Renal pelvis (tissue), 4 donors: ENCODE data around the gene ATAT1. TPM values are rescaled to one million over a fixed set of nuclear protein-coding genes. Genes with fewer than 3 reads are reported as not detected.
"Not testable (repeated sequence)": the region's sequence is repeated elsewhere in the genome, so short reads cannot be mapped to it uniquely, and the experiment has no call there.

Experiments used
- DNase-seq: peaks from one replicate; pipeline ENCODE4 v3.0.0-alpha.2; 2013
- polyA plus RNA-seq, 3 donors: library from polyadenylated mRNA; unstranded; fragments of 120-200 nt; gene quantifications; one replicate each; pipeline ENCODE4 v1.2.1, GENCODE V29; 2013; ENCODE audit not compliant: insufficient read length in 3 of 3

The ATAT1 gene
- polyA plus RNA-seq, 3 donors = 38.7 to 60.2 (median 59.4) TPM

DNA sequence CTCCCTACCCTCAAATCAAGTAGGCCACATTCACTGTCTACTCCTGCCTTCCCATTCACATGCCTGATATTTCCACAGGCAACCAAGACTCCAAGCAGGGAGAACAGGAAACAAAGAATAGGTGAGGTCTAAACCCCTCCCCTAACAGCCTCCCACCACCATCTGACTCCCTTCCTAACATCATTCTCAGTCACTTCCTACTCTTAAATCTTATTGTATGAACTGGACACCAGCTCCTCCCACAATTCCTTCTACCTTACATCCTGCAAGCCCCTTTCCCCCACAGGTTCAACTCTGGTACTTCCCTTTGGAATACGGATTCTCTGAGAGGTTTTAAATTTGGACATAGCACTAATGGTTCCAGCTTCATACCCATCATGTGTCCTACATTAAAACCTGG lies 19.3 kb downstream of the ATAT1 start:
- DNase-seq = no peak

DNA sequence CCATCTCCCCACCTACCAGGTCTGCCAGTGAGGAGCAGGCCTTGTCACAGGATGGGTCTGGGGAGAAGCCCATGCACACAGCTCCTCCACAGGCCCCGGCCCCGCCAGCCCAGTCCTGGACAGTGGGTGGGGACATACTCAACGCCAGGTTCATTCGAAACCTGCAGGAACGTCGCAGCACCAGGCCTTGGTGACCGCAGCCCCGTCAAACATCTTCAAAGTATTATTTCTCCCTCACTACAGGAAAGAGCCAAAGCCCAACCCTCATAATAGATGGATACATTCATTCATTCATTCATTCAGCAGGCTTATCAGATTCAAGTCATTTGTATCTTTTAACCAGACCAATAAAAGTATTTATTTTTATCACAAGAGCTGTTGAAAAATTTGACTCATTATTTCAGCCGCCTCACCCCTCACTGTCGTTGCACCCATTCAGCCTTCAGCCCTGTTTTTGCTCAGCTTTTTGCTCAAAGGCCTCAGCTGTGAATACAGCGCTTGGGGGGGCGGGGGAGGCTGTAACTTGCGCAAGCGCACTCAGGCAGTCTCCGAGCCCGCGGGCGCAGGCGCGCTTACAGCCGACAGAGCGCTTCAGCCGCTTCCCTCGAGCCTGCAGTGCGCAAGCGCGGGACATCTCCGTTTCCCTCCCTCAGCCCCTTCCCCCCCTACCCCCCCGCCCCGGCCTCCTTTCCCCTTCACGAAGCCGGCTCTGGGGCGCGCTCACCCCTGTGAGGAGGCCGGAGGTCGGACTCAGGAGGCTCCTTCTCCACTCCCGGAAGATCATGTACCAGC lies 20.0 kb downstream of the ATAT1 start, which contains the start of gene C6orf136:
Gene C6orf136, plus strand, starts transcription at position 684 of the 792 bp plus-strand sequence. Its CDS starts 99 bp downstream, at position 783.
- peak; percentile 89 for DNase-seq

DNA sequence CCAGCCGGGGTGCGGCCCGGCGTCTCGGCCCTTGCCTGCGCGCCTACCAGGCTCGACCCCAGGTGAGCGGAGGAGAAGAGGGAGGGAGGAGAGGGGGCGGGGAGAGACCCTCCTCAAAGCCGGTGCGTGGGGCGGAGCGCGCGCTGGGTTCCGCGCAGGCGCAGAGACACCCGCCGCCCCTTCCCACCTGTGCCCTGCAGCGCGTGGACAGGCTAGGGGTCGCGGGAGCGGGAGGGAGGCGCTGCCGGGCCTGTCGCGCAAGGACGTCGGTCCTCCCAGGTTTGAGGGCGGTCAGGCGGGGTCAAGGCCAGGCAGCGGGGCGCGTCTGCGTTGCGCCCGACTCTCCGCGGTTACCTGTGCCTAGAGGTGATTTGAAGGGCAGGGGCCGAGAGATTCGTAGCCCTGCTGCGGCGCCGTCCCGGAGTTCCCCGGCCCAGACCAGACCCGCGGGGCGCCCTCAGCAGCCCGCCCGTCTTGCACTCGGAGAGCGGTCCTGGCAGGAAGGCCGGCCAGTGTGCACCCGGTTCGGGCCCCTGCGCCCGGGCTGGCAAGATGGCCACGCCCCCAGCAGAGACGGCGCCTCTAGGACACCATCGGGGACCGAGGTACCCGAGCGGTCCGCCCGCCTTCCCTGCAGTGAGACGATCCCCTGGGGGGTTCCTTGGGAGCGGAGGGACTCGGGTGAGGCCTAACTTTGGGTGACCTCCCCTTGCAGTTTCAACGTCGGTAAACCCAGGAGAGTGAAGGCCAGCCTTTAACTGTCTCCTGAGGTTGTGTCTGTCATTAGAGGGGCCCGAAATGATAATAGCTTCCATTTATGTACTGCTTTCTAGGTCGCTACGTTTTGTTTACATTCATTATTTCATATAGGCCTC lies 20.8 kb downstream of the ATAT1 start:
- peak; percentile 61 for DNase-seq

DNA sequence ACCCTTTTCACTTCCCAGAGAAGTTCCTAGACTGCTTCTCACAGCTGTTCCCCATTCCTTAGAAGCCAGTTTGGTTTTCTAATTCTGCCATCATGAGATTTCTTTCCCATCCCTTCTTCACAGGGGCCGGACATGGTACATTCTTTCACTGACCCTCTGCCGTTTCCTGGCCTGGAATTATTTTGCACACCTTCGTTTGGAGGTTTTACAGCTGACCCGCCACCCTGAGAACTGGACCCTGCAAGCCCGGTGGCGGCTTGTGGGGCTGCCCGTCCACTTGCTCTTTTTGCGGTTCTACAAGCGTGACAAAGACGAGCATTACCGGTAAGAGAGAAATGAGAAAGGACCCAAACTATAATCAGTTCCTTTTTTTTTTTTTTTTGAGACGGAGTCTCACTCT lies 24.5 kb downstream of the ATAT1 start:
- DNase-seq = no peak

DNA sequence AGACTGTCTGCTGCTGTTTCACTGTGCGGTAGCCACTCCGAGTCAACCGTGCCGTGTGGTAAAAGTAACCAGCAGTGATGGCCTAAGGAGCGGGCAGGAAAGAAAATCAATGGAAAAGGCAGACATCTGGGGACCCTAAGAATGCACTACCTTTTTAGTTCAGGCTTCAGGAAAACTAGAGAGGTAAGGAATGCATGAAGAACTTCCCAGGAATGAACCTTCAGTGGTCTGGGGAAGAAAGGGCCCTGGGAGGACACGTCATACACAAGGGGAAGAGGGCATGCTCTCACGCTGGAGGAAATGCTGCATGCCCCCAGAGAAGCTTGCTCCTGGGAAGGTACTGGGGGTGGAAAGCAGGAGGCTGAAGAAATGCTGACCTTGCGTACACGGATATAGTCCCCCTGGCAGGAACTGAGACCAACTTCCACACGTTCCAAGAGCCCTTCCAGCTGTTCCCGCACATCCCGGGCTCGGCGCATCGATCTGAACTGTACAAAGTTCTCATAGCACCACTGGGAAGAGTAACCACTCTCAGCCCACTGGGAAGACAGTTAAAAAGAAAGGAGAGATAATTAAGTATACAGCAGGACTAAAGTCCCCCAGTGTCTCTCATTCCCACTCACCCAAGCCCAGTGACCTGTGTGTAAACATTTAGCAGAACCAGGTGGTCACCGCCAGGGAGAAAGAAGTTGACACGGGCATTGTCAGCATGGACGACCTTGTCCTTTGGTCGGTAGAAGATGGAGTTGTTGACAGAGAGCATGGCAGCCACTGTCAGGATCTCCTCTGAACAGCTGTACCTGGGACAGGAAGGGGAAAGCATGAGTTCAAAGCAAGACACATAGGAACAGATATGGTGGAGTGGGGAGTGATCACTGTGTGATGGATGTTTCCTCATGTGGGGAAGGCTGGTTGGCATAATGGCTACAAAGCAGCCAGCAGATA lies 28.4 kb downstream of the ATAT1 start:
- no peak for DNase-seq

DNA sequence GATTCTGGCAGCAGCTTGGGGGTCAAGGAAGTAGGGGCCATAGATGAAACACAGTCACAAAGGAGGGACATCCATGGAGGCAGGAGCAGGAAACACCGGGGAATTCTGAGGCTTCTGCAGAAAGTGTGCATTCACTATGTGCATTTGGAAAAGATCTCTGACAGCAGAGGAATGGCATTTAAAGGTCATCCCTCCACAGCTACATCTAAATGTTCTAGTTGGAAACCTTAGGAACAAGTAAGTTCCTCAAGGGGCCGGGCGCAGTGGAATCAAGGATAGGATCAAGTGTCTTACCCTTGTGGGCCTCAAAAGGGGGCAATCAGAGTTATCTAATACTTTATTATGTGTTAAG lies 29.0 kb downstream of the ATAT1 start:
- DNase-seq = no peak

DNA sequence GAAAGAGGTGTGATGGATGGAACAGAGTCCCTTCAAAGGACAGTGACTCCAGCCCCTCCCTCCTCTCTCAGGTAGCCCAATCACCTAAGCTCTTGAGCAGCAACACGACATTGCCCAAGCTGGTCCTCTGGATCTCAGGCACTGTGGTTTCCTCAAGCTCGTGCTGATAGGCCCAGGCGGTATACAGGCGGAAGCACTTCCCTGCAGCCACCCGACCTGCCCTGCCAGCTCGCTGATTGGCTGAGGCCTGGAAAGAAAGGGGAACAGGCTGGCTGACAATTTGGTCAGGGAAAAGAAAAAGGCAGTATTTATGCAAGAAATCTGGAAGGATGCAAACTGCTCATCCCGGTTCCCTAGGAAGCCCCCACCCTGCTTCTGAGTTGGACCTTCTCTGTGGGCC lies 29.8 kb downstream of the ATAT1 start:
- DNase-seq = no peak

DNA sequence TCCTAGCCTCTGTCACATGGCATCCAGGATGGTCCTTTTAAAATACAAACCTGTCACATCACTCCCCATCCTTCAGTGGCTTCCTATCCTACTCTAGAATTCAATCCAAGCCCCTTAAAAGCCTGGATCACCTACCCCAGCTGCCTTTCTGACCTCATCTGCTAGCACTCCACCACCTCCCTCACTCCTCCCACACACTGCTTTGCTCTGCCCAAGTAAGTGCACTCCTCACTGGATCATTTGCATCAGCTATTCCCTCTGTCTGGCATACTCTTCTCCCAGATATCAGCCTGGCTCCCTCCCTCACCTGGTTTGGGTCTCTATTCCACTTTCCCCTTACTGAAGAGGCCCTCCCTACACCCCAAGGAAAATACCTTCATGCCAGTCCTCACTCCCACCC lies 30.8 kb downstream of the ATAT1 start:
- DNase-seq = peak; percentile 62

DNA sequence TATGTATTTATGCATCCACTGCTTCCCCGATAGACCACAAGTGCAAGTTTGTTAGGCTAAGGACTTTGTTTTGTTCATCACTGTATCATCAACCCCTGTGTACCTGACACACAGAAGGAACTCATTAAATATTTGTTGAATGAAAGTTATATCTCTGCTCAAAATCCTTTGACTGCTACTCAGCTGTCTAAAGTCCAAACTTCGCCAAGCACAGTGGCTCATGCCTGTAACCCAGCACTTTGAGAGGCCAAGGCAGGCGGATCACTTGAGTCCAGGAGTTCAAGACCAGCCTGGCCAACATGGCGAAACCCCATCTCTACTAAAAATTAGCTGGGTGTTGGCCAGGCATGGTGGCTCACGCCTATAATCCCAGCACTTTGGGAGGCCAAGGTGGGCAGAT lies 31.2 kb downstream of the ATAT1 start:
- not testable (repeated sequence) for DNase-seq

DNA sequence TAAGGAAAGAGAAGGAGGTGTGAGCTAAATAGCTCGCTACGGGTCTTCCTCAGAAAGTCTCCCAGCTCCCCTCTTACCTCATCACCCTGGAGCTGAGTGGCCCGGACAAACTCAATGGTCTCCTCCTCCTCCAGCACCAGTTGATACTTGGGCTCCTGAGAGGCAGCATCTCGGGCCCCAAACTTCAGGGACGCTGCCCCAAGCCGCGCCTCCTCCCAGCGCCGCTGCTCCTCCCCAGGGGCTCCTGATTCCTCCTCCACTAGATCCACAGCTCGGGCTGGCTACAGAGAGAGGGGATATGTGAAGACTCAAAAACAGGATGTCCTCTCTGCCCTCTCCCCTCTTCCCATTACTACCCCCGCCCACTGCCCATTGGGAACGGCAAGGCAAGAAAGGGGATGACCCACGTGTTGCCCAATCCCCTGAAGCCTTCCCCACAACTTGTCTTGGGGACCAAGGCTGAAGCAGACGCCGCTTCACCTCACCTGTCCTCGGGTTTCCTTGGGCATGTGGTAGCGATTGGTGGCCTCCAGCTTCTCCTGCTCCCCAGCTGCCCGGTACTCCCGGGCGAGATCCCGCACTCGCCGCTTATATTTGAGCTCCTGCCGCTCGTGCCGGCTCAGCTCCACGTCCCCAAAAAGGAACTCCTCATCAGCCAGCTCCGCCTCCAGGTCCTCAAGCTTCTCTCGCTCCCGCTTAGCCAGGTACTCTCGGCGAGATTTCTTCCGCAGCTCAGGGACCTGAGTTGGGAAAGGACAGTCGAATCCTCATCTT lies 38.5 kb downstream of the ATAT1 start:
- no peak for DNase-seq

DNA sequence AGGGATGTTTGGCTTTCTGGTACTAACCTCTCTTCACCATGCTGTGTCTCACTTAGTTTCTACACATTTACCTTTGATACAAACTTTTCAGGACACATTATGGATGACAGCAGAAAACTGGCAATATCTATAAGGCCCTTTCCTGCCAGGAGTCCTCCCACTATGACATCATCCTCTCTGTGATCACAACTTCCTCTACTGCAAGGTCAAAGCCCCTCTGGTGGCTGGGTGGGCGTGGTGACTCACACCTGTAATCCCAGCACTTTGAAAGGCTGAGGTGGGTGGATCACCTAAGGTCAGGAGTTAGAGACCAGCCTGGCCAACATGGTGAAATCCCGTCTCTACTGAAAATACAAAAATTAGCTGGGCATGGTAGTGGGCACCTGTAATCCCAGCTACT lies 39.6 kb downstream of the ATAT1 start:
- DNase-seq = not testable (repeated sequence)

DNA sequence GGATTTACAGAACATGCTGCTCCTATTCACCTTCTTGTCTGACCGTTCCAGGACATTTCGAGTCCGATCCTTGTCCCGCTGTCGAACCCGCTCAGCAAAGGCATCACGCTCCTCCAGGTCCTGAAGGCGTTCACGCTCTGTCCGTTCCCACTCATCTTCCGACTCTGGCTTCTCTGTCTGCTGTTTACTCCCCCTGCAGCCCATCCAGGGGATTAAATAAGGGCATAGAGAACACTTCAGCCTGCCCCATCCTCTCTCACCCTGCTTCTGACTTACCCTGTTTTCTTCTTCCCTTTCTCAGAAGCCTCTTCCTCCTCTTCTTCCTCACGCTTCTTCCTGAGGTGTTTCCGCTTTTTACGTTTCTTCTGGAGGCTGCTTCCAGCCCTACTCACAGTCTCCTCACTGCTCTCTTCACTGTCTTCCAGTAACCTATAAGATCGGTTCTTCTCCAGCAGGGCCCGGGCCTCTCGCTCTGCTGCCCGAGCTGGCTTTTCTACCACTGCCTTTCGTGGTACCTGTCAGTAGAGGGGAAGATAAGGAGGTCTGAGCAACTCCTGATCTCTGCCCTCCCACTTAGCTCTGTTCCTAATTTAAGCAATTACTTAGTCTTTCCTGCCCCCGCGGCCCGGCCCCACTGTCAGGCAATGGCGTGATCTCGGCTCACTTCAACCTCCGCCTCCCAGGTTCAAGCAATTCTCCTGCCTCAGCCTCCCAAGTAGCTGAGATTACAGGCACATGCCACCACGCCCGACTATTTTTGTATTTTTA lies 44.3 kb downstream of the ATAT1 start:
- no peak for DNase-seq

DNA sequence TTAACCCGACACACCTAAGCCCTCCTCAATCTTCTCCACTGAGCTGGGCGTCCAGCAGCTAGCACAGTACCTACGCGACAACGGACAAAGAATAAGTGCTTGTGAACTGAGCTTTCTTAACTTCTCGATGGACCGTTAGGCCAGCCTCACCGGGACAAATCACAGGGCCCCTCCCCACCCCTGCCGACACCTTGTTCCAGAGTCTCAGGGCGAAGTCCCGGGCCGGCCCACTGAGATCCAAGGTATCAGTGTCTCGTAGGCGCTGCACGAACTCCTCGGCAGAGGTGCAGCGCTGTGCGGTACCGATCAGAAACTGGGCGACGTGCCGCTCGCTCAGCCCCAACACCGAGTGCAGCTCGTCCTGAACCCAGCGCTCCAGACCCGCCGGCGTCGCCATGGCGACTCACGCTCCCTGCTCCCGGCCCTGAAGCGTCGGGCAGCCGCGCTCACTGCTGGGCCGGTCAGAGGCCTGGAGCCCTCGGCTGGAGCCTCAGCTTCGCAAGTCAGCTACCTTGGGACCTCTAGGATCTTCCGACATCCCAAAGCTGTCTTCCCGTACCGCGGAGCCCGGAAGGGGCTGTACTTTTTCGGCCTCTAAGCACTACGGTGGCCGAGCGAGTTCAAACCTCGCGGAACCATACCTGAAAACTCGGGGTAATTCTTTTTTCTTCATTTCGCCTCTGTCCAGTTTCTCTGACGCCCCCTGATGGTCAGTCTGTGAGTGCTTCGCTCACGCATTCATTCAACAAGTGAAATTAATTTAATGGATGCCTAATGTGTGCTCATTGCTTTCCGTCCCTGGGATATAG lies 46.0 kb downstream of the ATAT1 start, which contains the start of gene DHX16:
Gene DHX16, minus strand, starts transcription at position 562 of the 809 bp plus-strand sequence. Its CDS starts 165 bp downstream, at position 397.
- DNase-seq = peak; percentile 99

DNA sequence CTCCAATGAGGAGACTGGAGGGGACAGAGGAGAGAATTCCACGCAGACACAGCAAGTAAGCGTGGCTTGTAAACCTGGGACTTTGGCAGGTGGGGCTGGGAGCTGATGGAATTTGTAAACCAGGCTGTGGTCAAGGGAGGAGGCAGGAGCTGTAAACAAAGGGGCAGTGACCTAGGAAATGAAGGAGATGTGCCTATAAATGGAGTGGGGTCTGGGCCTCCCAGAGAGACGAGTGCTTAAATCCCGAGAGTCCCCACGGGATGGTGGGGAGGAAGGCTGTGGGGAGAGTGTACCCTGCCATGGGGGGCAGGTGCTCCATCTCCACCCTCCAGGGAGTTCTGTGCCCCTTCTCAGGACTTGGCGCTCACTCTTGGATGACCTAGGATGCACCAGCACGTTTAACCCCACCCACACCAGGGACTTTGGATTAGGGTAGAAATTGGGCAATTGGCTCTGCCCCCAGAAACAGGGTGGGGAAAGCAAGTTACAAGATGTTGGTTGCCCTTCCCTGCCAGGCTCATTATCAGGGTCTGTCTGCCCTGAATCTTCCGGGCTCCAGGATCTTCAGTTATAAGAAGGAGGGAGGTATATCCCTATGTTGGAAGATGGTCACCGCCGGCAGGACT lies 50.1 kb downstream of the ATAT1 start:
- no peak for DNase-seq

DNA sequence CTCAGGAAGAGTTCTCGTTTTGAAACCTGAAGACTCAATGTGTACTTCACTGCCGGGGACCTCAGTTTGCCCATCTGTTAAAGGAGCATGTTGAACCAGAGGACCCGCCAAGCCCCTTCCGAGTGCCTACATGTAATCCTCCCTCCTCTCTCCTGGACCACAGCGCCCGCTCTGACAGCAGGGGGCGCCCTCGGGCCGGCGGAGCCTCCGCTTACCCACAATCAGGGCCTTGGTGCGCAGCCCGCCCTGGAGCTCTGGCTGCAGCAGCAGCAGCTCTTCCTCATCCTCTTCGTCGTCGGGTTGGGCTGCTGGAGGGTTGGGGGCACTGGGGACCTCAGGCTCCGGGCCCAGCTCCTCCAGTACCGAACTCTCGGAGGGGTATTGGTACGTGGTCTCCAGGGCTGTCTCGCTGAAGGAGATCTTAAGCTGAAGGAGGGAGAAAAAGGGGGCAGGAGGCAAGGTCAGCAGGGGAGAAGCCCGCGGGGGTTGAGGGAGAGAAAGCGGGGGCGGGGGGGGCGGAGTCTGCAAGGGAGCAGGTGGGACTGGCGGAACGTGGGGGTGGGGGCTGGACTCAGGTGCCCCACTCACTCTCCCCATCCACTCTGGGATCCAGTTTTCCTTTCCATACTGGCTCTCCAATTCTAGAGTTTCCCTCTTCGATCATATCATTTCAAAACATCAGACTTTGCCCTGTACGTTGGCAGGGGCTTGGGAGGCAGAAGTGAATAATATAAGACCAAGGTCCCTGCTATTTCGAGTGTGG lies 52.5 kb downstream of the ATAT1 start:
- peak; percentile 78 for DNase-seq

DNA sequence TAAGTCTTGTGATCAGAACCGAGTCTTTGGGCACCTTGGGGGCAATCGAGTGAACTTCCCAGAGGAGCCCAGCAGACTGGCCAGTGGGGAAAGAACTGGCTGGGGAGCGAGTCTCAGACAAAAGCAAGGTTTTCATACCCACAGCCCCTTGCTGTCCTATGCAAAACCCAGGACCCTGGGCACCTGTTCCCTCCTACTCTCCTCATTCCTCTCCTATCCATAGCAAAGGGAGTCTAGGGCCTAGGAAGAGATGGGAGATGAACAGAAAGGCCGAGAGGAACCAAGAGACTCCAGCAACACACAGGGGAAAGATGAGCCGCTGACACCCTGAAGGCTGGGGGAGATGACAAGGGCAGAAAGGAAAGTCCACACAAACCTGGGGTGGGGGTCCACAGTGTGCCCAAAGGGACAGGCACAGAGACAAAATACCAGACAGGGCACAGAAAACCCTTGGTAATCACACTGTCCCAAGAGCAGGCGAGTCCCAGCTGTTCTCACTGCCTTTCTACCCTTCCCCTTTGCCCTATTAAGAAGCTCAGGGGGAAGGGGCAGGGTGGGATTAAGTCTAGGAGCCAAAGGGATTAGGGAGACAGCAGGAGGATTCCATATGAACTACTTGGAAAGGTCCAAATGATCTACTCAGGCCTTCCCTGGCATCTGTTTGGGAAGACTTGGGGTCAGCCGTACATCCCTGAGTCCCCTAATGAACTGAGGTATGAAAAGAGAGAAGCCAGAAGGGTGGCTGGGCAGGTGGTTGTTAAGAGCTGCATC lies 53.3 kb downstream of the ATAT1 start:
- no peak for DNase-seq

DNA sequence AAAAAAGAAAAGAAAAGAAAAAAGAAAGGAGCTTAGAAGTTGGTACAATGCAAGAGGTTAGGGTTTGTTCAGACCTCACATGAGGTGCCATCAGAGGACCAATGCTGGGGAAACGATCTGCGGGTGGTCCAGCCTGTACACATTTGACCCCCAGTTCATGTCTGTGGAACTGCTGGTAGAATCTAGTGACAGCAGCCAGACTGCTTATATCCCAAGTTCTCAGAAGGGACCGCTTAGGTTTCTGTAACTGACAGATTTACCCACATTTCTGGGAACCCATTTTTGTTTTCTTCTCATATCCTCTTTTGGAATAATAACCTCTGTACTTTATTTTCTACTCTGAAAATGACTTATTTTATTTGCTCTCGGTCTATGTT lies 55.1 kb downstream of the ATAT1 start:
- no peak for DNase-seq
